Measurements from ENCODE around the gene PLXDC1.
"Not testable (repeated sequence)": the region's sequence is repeated elsewhere in the genome, so short reads cannot be mapped to it uniquely, and the experiment has no call there.

PLXDC1 gene

GRCh38 chr17:39130205-39130604 is 21.2 kb downstream of the PLXDC1 start:
- DNase-seq (ENCODE audit: extremely low read depth in 1 of 2, low read depth in 1 of 2) = no peak

DNA sequence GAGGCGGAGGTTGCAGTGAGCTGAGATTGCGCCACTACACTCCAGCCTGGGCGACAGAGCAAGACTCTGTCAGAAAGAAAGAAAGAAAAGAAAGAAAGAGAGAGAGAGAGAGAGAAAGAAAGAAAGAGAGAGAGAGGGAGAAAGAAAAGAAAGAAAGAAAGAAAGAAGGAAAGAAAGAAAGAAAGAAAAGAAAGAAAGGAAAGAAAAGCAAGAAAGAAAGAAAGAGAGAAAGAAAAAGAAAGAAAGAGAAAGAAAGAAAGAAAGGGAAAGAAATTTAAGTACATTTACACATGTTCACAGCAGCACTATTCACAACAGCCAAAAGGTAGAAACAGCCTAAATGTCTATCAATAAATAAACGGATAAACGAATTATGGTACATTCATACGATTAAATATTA is 21.9 kb downstream of the PLXDC1 start:
- DNase-seq (ENCODE audit: extremely low read depth in 1 of 2, low read depth in 1 of 2) = not testable (repeated sequence)

GRCh38 chr17:39126436-39126835 is 25.0 kb downstream of the PLXDC1 start:
- DNase-seq (ENCODE audit: extremely low read depth in 1 of 2, low read depth in 1 of 2) = no peak

DNA sequence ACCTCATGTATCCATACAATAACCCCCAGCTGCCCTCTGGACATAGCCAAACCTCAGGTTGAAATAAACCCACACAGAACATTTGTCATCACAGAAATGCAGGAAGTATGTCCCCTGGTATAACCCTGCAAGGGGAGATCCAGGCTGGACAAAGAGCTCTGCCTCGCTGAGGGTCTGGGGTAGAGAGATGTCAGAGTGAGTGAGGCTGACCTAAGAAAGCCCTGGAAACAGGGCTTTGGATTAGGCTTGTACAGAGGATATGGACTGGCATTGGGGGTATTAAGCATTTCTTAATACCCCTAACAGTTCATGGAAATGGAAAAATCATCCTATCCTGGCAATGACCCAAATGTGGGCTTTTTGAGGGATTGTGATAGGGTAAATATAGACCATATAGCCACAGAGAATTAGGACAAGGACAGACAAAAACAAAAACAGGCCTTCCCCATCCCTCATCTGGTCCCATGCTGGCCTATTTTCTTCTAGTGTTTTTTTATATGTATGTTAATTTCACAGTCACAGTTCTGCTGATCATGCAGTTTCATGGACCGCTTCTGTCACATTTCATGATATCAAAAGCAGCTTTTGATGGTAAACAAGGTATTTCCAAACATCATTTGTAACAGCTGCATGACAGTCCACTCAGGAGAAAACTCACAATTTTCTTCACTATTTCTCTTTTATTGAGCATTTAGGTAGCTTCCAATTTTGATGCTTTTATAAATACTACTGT is 26.1 kb downstream of the PLXDC1 start:
- no peak for DNase-seq (ENCODE audit: extremely low read depth in 1 of 2, low read depth in 1 of 2)

DNA sequence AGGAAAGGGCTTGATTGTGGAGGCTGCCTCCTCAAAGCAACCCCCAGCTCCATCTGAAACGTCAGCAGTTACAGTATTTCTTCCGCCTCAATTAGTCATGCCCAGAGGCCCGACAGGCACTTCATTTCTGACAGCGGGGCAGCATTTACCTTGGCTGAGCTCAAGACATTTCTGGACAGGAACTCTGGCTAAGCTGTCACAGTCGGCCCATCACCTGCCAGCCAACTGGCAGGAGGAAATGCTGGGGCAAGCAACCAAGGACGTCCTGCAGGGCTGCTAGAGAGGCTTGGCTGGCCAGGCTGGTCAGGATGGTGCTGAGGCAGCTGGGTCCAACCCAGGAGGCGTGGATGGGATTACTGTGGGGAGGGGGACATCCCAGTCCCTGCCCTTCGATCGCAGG is 27.8 kb downstream of the PLXDC1 start:
- no peak for DNase-seq (ENCODE audit: extremely low read depth in 1 of 2, low read depth in 1 of 2)

GRCh38 chr17:39122991-39123390 is 28.4 kb downstream of the PLXDC1 start:
- DNase-seq (ENCODE audit: extremely low read depth in 1 of 2, low read depth in 1 of 2) = no peak

DNA sequence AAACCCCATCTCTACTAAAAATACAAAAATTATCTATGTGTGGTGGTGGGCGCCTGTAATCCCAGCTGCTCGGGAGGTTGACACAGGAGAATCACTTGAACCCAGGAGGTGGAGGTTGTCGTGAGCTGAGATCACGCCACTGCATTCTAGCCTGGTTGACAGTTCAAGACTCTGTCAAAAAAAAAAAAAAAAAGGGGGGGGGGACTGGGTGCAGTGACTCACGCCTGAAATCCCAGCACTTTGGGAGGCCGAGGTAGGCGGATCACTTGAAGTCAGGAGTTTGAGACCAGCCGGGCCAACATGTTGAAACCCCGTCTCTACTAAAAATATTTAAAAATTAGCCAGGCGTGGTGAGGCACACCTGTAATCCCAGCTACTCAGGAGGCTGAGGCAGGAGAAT is 29.5 kb downstream of the PLXDC1 start:
- DNase-seq (ENCODE audit: extremely low read depth in 1 of 2, low read depth in 1 of 2) = not testable (repeated sequence)

DNA sequence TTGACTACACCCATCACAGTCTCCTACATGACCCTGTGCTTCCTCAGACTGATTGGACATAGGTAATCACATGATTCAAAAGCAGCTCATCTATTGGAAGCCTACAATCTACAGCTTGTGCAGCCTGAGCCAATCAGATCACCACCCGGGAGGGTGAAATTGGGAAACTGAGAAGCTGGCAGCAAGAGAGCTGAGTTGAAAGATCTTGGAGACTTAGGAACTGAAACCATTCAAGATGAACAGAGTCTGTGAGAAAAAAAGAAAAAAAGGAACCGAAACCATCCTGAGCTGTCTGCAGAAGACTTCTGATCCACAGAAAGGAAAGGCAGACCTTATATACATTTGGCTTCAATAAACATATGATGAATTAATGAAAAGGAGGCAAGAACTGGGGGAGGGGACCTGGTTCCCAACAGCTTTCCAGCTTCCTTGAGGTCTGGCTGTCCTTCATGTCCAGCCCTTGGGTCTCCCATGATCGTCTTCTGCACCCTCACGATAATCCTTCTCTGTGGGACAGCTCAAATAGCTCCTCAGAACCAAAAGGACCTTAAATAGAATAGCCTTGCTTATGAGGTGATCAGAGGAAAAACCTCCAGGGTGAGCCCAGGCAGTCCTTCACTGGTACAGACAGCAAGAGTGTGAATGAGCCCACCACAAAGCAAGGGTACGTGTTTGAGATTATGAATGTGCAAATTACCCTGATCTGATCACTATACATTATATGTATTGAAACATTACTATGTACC is 32.6 kb downstream of the PLXDC1 start:
- no peak for DNase-seq (ENCODE audit: extremely low read depth in 1 of 2, low read depth in 1 of 2)

- DNase-seq (ENCODE audit: extremely low read depth in 1 of 2, low read depth in 1 of 2) = no peak
Measured at GRCh38 chr17:39116224-39116623, 35.2 kb downstream of the PLXDC1 start.

DNA sequence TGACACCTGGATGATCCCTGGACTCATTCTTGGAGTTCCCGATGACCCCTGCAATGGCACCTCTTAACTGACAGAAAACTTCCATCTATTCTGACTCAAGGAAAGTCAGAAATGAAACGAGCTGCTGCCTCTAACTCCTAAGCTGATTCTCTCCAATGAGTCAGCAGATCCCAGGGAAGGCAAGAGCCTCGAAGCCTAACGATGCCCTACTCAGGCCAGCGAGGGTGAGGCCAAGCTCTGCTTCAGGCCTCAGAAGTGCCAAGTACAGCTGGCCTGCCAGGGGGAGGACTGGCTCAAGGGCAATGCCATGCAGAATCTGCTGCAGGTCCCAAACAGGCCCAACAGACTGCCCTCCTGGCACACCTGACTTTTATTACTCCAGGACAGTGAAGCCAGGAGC is 36.3 kb downstream of the PLXDC1 start:
- no peak for DNase-seq (ENCODE audit: extremely low read depth in 1 of 2, low read depth in 1 of 2)

- no peak for DNase-seq (ENCODE audit: extremely low read depth in 1 of 2, low read depth in 1 of 2)
Measured at GRCh38 chr17:39114723-39115122, 36.7 kb downstream of the PLXDC1 start.

GRCh38 chr17:39113871-39114270 is 37.6 kb downstream of the PLXDC1 start:
- DNase-seq (ENCODE audit: extremely low read depth in 1 of 2, low read depth in 1 of 2) = no peak

GRCh38 chr17:39110435-39111136 is 40.9 kb downstream of the PLXDC1 start:
- DNase-seq (ENCODE audit: extremely low read depth in 1 of 2, low read depth in 1 of 2) = no peak

- DNase-seq (ENCODE audit: extremely low read depth in 1 of 2, low read depth in 1 of 2) = no peak
Measured at GRCh38 chr17:39108461-39109375, 42.7 kb downstream of the PLXDC1 start.

GRCh38 chr17:39107973-39108372 is 43.5 kb downstream of the PLXDC1 start:
- no peak for DNase-seq (ENCODE audit: extremely low read depth in 1 of 2, low read depth in 1 of 2)

GRCh38 chr17:39107155-39107554 is 44.3 kb downstream of the PLXDC1 start:
- DNase-seq (ENCODE audit: extremely low read depth in 1 of 2, low read depth in 1 of 2) = no peak

- DNase-seq (ENCODE audit: extremely low read depth in 1 of 2, low read depth in 1 of 2) = no peak
Measured at GRCh38 chr17:39105705-39106104, 45.7 kb downstream of the PLXDC1 start.

- DNase-seq (ENCODE audit: extremely low read depth in 1 of 2, low read depth in 1 of 2) = no peak
Measured at GRCh38 chr17:39104657-39105056, 46.8 kb downstream of the PLXDC1 start.

DNA sequence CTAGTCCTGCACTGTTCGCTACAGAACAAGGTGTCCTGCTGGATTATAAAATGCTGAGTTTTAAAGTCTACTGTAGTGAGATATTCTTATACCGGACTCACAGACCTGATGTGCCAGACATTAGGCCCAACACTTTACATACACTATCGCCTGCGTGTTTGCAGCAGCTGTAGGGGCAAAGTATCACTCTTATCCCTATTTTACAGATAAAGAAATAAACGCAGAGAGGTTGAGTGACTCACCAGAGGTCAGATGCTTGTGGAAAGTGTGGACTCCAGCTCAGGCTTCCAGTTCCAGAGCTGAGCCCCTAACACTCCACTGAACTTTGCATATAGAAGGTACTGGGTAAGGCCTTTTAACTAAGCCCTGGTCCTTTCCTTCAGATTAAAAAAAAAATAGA is 47.4 kb downstream of the PLXDC1 start:
- DNase-seq (ENCODE audit: extremely low read depth in 1 of 2, low read depth in 1 of 2) = no peak

DNA sequence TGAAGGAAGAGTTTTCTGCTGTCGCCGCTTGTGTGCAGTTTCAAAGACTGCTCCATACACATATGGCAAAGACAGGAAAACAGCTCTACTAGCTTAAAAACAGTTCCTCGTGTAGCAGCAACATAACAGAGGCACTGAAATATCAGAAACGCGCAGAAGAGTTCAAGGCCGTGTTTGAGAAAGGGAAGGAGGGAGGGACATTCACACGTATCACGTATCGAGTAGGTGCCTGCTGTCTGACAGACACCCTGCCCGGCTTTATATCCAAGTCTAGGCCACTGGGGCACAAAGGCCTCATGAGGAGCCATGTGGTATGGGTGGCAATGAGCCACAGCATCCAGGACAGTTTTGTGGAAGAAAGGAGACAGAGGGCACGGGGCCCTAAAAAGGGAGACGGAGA is 50.3 kb downstream of the PLXDC1 start:
- DNase-seq (ENCODE audit: extremely low read depth in 1 of 2, low read depth in 1 of 2) = no peak

DNA sequence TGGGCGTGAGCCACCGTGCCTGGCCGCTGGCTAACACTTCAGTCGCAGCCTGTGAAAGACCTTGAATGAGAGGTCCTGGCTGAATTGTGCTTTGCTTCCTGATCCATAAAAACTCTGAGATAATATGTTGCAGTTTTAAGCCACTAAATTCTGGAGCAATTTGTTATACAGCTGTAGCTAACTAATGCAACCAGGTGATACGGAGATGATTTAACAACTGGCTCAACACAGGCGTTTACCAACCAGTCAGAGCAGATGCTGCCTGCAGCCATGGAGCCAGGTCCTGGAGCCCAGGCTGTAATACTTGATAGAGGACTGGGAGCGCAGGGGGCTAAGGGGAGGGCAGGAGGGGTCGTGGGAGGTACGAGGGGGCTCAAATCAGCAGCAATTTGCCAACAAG is 50.9 kb downstream of the PLXDC1 start:
- no peak for DNase-seq (ENCODE audit: extremely low read depth in 1 of 2, low read depth in 1 of 2)
